Lower lobe of right lung (tissue), 2 donors: ENCODE data around the gene SAP30. TPM values are rescaled to one million over a fixed set of nuclear protein-coding genes. Genes with fewer than 3 reads are reported as not detected.

ENCODE experiments used
- ATAC-seq, 2 donors: fragments of 200-7000 bp; cut with Tn5 transposase; one replicate each; pipeline ENCODE4 v1.9.1; 2020 to 2022; ENCODE audit warnings: mild to moderate bottlenecking in 2 of 2, moderate library complexity in 2 of 2
- DNase-seq: peaks from one replicate; pipeline ENCODE4 v3.0.0-alpha.2; 2020
- H3K27ac ChIP-seq: fragments of 200-600 bp; one replicate; pipeline ENCODE4 v1.8.0; 2022
- H3K27me3 ChIP-seq: fragments of 200-600 bp; one replicate; pipeline ENCODE4 v1.8.0; 2022; ENCODE audit warnings: low read depth
- H3K36me3 ChIP-seq: fragments of 200-600 bp; one replicate; pipeline ENCODE4 v1.8.0; 2022; ENCODE audit warnings: mild to moderate bottlenecking
- H3K4me1 ChIP-seq: fragments of 200-600 bp; one replicate; pipeline ENCODE4 v1.8.0; 2022
- H3K4me3 ChIP-seq: fragments of 200-600 bp; one replicate; pipeline ENCODE4 v1.8.0; 2022; ENCODE audit warnings: mild to moderate bottlenecking
- H3K9me3 ChIP-seq: fragments of 200-600 bp; one replicate; pipeline ENCODE4 v1.8.0; 2022
- CTCF ChIP-seq: fragments of 200-600 bp; IDR thresholded peaks from one replicate; pipeline ENCODE4 v1.8.0; 2022; ENCODE audit warnings: antibody characterized with exemption, mild to moderate bottlenecking
- intact Hi-C: fragments of 100-400 bp; cut with DNase I; formaldehyde crosslinking; loops from one replicate; pipeline ENCODE4 v1.11.0; 2022
- total RNA-seq: library from RNA; stranded (reverse); fragmentation: NEBNext Ultra II Directional; extraction: Animal tissue kit (Norgen Biotek cat#: 25700); gene quantifications from one replicate; pipeline ENCODE4 v1.2.1, GENCODE V29; 2021
- donor health status: DM: no; HTN: yes; CAD: no; lungs with severe emphysema.

Gene SAP30
- total RNA-seq, 1 donor from 2014 or later, result 15.1 TPM

- peak in 1 of 2 donors; percentile 32 for ATAC-seq
- no peaks in the 10 kb centered on the region for H3K9me3 ChIP-seq
- DNase-seq, result no peak
- H3K27me3 ChIP-seq, result no peaks in the 10 kb centered on the region
- peaks cover 3% of the 10 kb centered on the region for H3K36me3 ChIP-seq
- intact Hi-C loops, result no loop called here
- no peak overlapping the region for H3K27ac ChIP-seq
- no peak for TF ChIP-seq CTCF
- no peak overlapping the region for H3K4me3 ChIP-seq
- peaks cover 4% of the 10 kb centered on the region for H3K4me1 ChIP-seq
Measured at GRCh38 chr4:173410079-173410478, 39.3 kb downstream of the SAP30 start.

GRCh38 chr4:173411106-173411693, 40.4 kb downstream of the SAP30 start:
- Histone ChIP-seq H3K4me1 (peaks cover 4% of the 10 kb centered on the region), H3K4me3 (no peak overlapping the region), H3K27ac (no peak overlapping the region), H3K9me3 (no peaks in the 10 kb centered on the region), H3K36me3 (peaks cover 3% of the 10 kb centered on the region), H3K27me3 (no peaks in the 10 kb centered on the region)
- intact Hi-C loops, result no loop called here
- no peak for DNase-seq
- peak; percentile 54 to 61 for ATAC-seq
- no peak for TF ChIP-seq CTCF

GRCh38 chr4:173413036-173413435, 42.3 kb downstream of the SAP30 start:
- peaks cover 3% of the 10 kb centered on the region for H3K36me3 ChIP-seq
- intact Hi-C loops, result no loop called here

GRCh38 chr4:173414456-173414855, 43.7 kb downstream of the SAP30 start:
- ATAC-seq, result no peak
- intact Hi-C loops, result no loop called here
- H3K9me3 ChIP-seq, result no peaks in the 10 kb centered on the region
- no peak overlapping the region for H3K4me3 ChIP-seq
- H3K27me3 ChIP-seq, result no peaks in the 10 kb centered on the region
- peak overlapping the region; percentile 10 for H3K27ac ChIP-seq
- TF ChIP-seq CTCF, result no peak
- peaks cover 3% of the 10 kb centered on the region for H3K36me3 ChIP-seq
- DNase-seq, result no peak
- H3K4me1 ChIP-seq, result peaks cover 4% of the 10 kb centered on the region

More at GRCh38 chr4:173413036-173413435, 42.3 kb downstream of the SAP30 start:
- H3K4me1 ChIP-seq, result peaks cover 4% of the 10 kb centered on the region
- no peak overlapping the region for H3K4me3 ChIP-seq
- TF ChIP-seq CTCF, result no peak
- ATAC-seq (no peak), DNase-seq (no peak)
- H3K27me3 ChIP-seq, result no peaks in the 10 kb centered on the region
- H3K9me3 ChIP-seq, result no peaks in the 10 kb centered on the region
- H3K27ac ChIP-seq, result no peak overlapping the region

GRCh38 chr4:173415092-173415491, 44.3 kb downstream of the SAP30 start:
- DNase-seq (no peak), ATAC-seq (peak; percentile 43 to 45)
- intact Hi-C loops, result loop anchor here (5.0 kb wide), 1 partner anchor 98 kb away; no protein-coding TSS in a partner anchor
- H3K36me3 ChIP-seq, result peaks cover under 1% of the 10 kb centered on the region
- H3K27ac ChIP-seq, result peak overlapping the region; percentile 10
- H3K4me3 ChIP-seq, result no peak overlapping the region
- H3K27me3 ChIP-seq, result no peaks in the 10 kb centered on the region
- H3K9me3 ChIP-seq, result no peaks in the 10 kb centered on the region
- H3K4me1 ChIP-seq, result peaks cover 4% of the 10 kb centered on the region
- no peak for TF ChIP-seq CTCF
